Measurements from ENCODE around the gene ATP5PD. TPM values are rescaled to one million over a fixed set of nuclear protein-coding genes. Genes with fewer than 3 reads are reported as not detected.

Gene ATP5PD
- total and polyA plus RNA-seq, 2 of the 8 experiments (the other 6 are each of a cell fraction or from before 2014, with no cell fraction given) = 335 to 407 TPM

DNA sequence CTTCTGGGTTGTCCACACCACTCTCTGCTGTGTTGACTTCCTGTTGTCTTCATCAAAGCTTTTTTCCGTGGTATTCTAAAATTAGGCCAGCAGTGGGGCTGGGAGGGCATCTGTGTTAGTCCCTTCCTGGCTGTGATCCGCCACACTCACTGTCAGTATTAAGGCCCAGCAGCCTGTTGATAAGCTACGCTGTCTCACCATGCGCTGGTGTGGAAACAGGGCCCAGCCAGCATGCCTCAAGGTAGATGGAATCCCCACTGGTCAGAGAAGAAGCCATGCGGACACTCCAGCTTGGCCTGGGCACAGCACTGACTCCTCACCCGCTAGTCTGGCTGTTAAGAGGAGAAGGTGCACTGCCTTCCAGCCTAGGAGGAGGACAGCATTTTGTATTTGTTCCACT lies 48.0 kb downstream of the ATP5PD start:
- Histone ChIP-seq H3K4me3 (ENCODE audit: extremely low read depth in 1 of 4, insufficient read depth in 2 of 4, low read depth in 3 of 4, low read length in 4 of 4) (no peak overlapping the region), H3K79me2 (ENCODE audit: control insufficient read depth in 1 of 2, insufficient read depth in 2 of 2, low read length in 2 of 2) (0 out of 4 replicates have a peak, but pooled peaks cover 0 to under 1% of the 10 kb centered on the region in 2 experiments), H3K23me2 (ENCODE audit: low read depth, low read length) (no peaks in the 10 kb centered on the region), H3K4me1 (replicated peaks in 1 of 4; ENCODE audit: control insufficient read depth in 3 of 4, insufficient read depth in 4 of 4, low read length in 3 of 4) (no peaks in the 10 kb centered on the region), H3K79me1 (ENCODE audit: low read depth, low read length) (no peaks in the 10 kb centered on the region), H4K8ac (ENCODE audit: extremely low read depth, insufficient read depth, low read length) (no peak overlapping the region), H2AK5ac (ENCODE audit: low read depth, low read length) (no peak overlapping the region), H3K27me3 (replicated peaks in 1 of 4; ENCODE audit: control insufficient read depth in 3 of 4, extremely low read depth in 1 of 4, insufficient read depth in 3 of 4, low read length in 3 of 4) (no peaks in the 10 kb centered on the region), H3K4me2 (ENCODE audit: insufficient read depth in 1 of 2, low read depth in 2 of 2, low read length in 2 of 2) (no peak overlapping the region), H4K91ac (replicated peaks; ENCODE audit: insufficient read length, low read length) (no peak overlapping the region), H2BK5ac (ENCODE audit: low read depth, low read length) (no peak overlapping the region), H2BK12ac (ENCODE audit: low read depth, low read length) (no peak overlapping the region), H4K5ac (ENCODE audit: insufficient read length, low read depth, low read length) (no peak overlapping the region), H3K9ac (replicated peaks in 1 of 4; ENCODE audit: extremely low read depth in 1 of 4, low read depth in 3 of 4, low read length in 3 of 4) (no peak overlapping the region), H3K14ac (ENCODE audit: insufficient read length) (no peak overlapping the region), H2BK20ac (ENCODE audit: low read length) (no peak overlapping the region), H2AFZ (ENCODE audit: low read length) (no peak overlapping the region), H3K56ac (replicated peaks; ENCODE audit: insufficient read length, low read depth, low read length) (no peak overlapping the region), H3K4ac (replicated peaks; ENCODE audit: insufficient read length, low read depth, low read length) (no peak overlapping the region), H3K9me3 (ENCODE audit: insufficient read depth in 2 of 2, low read depth in 1 of 2, low read length in 1 of 2) (no peaks in the 10 kb centered on the region), H4K20me1 (replicated peaks in 1 of 2; ENCODE audit: control insufficient read depth in 1 of 2, insufficient read depth in 2 of 2, low read length in 2 of 2) (peaks cover 0 to 4% of the 10 kb centered on the region in 2 experiments), H3K36me3 (ENCODE audit: control insufficient read depth in 2 of 4, insufficient read depth in 4 of 4, low read length in 3 of 4) (peaks cover 6 to 29% (median 18%) of the 10 kb centered on the region in 4 experiments; a peak in 6 of 8 replicates), H3K27ac (ENCODE audit: low read depth, low read length) (no peak overlapping the region), H2BK120ac (replicated peaks; ENCODE audit: low read depth, low read length) (no peak overlapping the region), H3K18ac (ENCODE audit: extremely low read depth, low read length) (no peak overlapping the region), H3K23ac (ENCODE audit: insufficient read length) (no peak overlapping the region), H2BK15ac (ENCODE audit: low read length) (no peak overlapping the region)
- TF ChIP-seq RNF2 (IDR thresholded peaks at IDR 0.05; ENCODE audit: borderline replicate concordance, low read depth, low read length, missing control alignments, poor library complexity, severe bottlenecking) = no peak
- TF ChIP-seq CHD1 (IDR thresholded peaks at IDR 0.05; ENCODE audit: low read depth, low read length) = no peak
- TF ChIP-seq TBP (IDR thresholded peaks at IDR 0.05; ENCODE audit: low read depth, low read length) = no peak
- TF ChIP-seq EGR1 (IDR thresholded peaks at IDR 0.05; ENCODE audit: borderline replicate concordance, low read depth, low read length) = no peak
- TF ChIP-seq POU5F1 (IDR thresholded peaks at IDR 0.05; ENCODE audit: low read depth, low read length) = no peak
- TF ChIP-seq TAF7 (optimal IDR thresholded peaks at IDR 0.05; ENCODE audit: borderline replicate concordance, low read depth, low read length) = no peak
- TF ChIP-seq JUND (IDR thresholded peaks at IDR 0.05; ENCODE audit: low read length) = no peak
- no peak for TF ChIP-seq FOSL1 (IDR thresholded peaks at IDR 0.05; ENCODE audit: insufficient read depth, low read depth, low read length)
- no peak for TF ChIP-seq GTF2F1 (IDR thresholded peaks at IDR 0.05; ENCODE audit: borderline replicate concordance, low read depth, low read length)
- TF ChIP-seq CBX8 (IDR thresholded peaks at IDR 0.05; ENCODE audit: borderline replicate concordance, low read depth, low read length) = no peak
- ChIA-PET POLR2A (ENCODE audit: partially characterized antibody) (interaction anchor here (0.9 to 2.5 kb wide), 5 partner anchors 9 to 49 kb away, joined by 3 to 16 read pairs (median 4); partner anchors contain the start of genes ATP5PD, CDR2L, KCTD2 and MRPL58), CTCF (ENCODE audit: partially characterized antibody) (interaction anchor here (0.6 to 20.3 kb wide), 6 partner anchors 10 to 1152 kb away, joined by 3 to 345 read pairs (median 6); partner anchors contain the start of genes CDR2L and OTOP2)
- DNase-seq (ENCODE audit: low read depth in 1 of 2, low spot score in 2 of 2) (no peak), FAIRE-seq (no peak)
- 91% methylated on average over 6 of the region's 6 CpGs; no CpG with 5 or more reads in 1 of the 2 experiments for WGBS, 2 experiments (ENCODE audit: extremely low coverage in 1 of 2, insufficient coverage in 1 of 2, insufficient read length in 1 of 2, insufficient replicate concordance in 2 of 2, low coverage in 1 of 2, low lambda C conversion rate in 2 of 2, missing lambda C conversion rate in 1 of 2)
